LNCAP (cell line): Measurements from ENCODE around the gene COL7A1.

ENCODE experiments used
- CTCF ChIP-seq: fragments of 450-650 bp; IDR thresholded peaks from 2 replicates; pipeline ENCODE4 v1.5.1; 2017; ENCODE audit warnings: mild to moderate bottlenecking

COL7A1 gene

DNA sequence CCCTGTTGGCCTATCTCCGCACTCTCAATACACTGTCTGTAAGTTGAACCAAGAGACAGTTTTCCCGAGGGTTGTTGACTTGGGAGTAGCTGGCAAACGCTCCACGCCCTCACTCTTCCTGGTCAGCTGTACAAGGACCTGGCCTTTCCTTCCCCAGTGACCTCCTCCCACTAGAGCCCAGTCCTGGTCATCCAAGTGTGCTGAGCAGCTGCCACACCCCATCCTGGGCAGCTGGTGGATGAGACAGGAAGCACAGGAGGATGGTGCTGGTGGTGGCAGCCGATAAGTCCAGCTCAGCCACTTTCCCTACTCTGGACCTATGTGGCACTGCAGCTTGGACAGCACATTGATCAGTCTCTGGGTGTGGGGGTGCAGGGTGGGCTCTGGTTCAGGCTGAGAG, 58.3 kb downstream of the COL7A1 start:
- no peak for TF ChIP-seq CTCF

- TF ChIP-seq CTCF: no peak
Measured at GRCh38 chr3:48536116-48536515, 59.0 kb downstream of the COL7A1 start.

GRCh38 chr3:48535578-48535977, 59.6 kb downstream of the COL7A1 start:
- TF ChIP-seq CTCF: no peak

GRCh38 chr3:48532977-48533337, 62.2 kb downstream of the COL7A1 start:
- no peak for TF ChIP-seq CTCF

GRCh38 chr3:48532271-48532976, 62.7 kb downstream of the COL7A1 start:
- TF ChIP-seq CTCF: no peak

DNA sequence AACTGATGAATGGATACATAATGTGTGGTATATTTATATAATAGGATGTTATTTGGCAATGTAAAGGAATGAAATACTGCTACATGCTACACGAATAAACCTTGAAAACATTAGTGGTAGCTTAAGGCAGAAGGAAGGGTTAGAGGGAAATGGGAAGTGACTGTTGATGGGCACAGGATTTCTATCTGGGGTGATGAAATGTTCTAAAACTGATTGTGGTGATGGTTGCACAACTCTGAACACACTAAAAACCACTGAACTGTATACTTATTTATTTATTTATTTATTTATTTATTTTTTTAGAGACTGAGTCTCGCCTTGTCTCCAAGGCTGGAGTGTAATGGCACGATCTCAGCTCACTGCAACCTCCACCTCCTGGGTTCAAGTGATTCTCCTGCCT, 66.4 kb downstream of the COL7A1 start:
- no peak for TF ChIP-seq CTCF

DNA sequence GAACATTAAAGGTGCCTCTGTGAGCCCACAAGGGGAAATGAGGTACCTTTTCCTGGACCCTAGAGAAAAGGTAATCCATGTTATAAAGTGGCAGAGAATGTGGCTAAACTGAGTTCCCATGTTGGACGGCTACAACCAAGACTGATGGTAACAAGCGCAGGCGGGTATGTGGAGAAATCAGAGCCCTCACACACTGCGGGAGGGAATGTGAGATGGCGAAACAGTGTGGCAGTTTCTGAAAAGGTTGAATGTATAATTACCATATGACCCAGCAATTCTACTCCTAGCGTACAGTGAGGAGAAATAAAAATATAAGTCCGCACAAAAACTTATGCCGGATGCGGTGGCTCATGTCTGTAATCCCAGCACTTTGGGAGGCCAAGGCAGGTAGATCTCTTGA, 67.1 kb downstream of the COL7A1 start:
- TF ChIP-seq CTCF: no peak

DNA sequence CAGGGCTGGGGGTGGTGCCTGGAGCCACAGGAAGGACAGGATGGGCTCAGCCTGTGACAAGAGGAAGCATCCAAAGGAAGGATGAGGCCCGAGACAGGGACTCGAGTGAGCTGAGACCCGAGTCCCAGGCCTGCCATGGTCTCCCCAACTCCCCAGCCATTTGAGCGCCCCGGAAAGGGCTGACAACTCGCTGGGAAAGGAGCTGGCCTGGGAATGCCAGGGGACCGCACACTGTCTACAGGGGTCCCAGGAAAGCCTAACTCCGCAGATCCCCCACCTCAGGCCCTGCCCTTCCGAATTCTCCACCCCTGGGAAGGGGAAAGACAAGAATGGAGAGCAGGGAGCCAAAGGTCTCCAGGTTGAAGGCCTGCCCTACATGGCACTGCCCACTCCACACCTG, 70.2 kb downstream of the COL7A1 start:
- TF ChIP-seq CTCF: no peak
